GM23338 (cell line): ENCODE results near the gene WFDC6.

Source experiments
- CREB1 ChIP-seq: fragments of 250-450 bp; sonication (Bioruptor Pico); IDR thresholded peaks from 2 replicates; pipeline ENCODE4 v1.5.0; 2020; ENCODE audit warnings: low read depth, mild to moderate bottlenecking, moderate library complexity
- EZH2 ChIP-seq: fragments of 200-600 bp; sonication (generic); IDR thresholded peaks from one replicate; pipeline ENCODE4 v1.8.0; 2017; ENCODE audit warnings: antibody characterized with exemption, mild to moderate bottlenecking, low read depth; ENCODE audit not compliant: unreplicated experiment
- JUNB ChIP-seq: IDR thresholded peaks from one replicate; pipeline ENCODE4 v1.6.1; 2016; ENCODE audit warnings: antibody characterized with exemption; ENCODE audit not compliant: unreplicated experiment
- POLR2AphosphoS5 ChIP-seq: IDR thresholded peaks from 2 replicates; pipeline ENCODE4 v1.6.1; 2016; ENCODE audit warnings: antibody characterized with exemption, low read depth
- TF ChIP-seq, protein P1 (sequence below), 2 experiments: fragments of 200-600 bp in 1 of 2; sonication (generic) in 1 of 2; conservative IDR thresholded peaks; 2 replicates each; pipeline versions ENCODE4 v1.5.1 to v1.6.1; 2016 to 2017; ENCODE audit warnings: antibody characterized with exemption in 2 of 2, low read depth in 2 of 2, mild to moderate bottlenecking in 2 of 2, moderate library complexity in 1 of 2
- TF ChIP-seq, protein P2 (sequence below): IDR thresholded peaks from one replicate; pipeline ENCODE4 v1.6.1; 2018; ENCODE audit warnings: antibody characterized with exemption; ENCODE audit not compliant: unreplicated experiment

DNA sequence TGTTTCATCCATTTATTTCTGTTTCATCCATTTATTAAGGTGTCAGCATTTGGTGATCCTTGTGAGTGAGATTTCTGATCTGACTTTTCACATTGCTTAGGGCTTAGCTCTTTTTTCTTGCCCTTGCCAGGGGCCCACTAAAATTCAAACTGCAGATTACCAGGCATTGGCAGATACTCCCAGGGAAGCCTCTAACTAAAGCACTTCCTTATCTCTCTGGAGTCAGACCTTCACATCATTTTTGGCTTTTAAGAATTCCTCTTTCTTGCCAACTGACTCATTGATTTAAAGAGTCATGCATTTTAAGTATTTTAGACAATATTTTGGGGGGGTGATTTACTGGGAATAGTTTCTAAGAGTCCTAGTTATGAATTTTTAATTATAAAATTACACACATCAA lies 42.4 kb upstream of the WFDC6 start:
- TF ChIP-seq, protein P1, sequence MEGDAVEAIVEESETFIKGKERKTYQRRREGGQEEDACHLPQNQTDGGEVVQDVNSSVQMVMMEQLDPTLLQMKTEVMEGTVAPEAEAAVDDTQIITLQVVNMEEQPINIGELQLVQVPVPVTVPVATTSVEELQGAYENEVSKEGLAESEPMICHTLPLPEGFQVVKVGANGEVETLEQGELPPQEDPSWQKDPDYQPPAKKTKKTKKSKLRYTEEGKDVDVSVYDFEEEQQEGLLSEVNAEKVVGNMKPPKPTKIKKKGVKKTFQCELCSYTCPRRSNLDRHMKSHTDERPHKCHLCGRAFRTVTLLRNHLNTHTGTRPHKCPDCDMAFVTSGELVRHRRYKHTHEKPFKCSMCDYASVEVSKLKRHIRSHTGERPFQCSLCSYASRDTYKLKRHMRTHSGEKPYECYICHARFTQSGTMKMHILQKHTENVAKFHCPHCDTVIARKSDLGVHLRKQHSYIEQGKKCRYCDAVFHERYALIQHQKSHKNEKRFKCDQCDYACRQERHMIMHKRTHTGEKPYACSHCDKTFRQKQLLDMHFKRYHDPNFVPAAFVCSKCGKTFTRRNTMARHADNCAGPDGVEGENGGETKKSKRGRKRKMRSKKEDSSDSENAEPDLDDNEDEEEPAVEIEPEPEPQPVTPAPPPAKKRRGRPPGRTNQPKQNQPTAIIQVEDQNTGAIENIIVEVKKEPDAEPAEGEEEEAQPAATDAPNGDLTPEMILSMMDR (conservative IDR thresholded peaks at IDR 0.05; ENCODE audit: low read depth in 2 of 2): no peak
- TF ChIP-seq EZH2: no peak
- no peak for TF ChIP-seq POLR2AphosphoS5
- no peak for TF ChIP-seq CREB1 (CRISPR knock-in tag)
- TF ChIP-seq, protein P2, sequence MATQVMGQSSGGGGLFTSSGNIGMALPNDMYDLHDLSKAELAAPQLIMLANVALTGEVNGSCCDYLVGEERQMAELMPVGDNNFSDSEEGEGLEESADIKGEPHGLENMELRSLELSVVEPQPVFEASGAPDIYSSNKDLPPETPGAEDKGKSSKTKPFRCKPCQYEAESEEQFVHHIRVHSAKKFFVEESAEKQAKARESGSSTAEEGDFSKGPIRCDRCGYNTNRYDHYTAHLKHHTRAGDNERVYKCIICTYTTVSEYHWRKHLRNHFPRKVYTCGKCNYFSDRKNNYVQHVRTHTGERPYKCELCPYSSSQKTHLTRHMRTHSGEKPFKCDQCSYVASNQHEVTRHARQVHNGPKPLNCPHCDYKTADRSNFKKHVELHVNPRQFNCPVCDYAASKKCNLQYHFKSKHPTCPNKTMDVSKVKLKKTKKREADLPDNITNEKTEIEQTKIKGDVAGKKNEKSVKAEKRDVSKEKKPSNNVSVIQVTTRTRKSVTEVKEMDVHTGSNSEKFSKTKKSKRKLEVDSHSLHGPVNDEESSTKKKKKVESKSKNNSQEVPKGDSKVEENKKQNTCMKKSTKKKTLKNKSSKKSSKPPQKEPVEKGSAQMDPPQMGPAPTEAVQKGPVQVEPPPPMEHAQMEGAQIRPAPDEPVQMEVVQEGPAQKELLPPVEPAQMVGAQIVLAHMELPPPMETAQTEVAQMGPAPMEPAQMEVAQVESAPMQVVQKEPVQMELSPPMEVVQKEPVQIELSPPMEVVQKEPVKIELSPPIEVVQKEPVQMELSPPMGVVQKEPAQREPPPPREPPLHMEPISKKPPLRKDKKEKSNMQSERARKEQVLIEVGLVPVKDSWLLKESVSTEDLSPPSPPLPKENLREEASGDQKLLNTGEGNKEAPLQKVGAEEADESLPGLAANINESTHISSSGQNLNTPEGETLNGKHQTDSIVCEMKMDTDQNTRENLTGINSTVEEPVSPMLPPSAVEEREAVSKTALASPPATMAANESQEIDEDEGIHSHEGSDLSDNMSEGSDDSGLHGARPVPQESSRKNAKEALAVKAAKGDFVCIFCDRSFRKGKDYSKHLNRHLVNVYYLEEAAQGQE: no peak
- TF ChIP-seq JUNB: no peak
